Epithelial cell of proximal tubule (primary cell): ENCODE results near the gene EFL1. TPM values are rescaled to one million over a fixed set of nuclear protein-coding genes. Genes with fewer than 3 reads are reported as not detected.

Source experiments
- DNase-seq: peaks from one replicate; pipeline ENCODE4 v3.0.0-alpha.2; 2011; ENCODE audit warnings: low read depth
- H3K4me3 ChIP-seq: 2 replicates; pipeline ENCODE4 v1.5.1; 2011; ENCODE audit warnings: low read depth, mild to moderate bottlenecking, low read length
- total RNA-seq: library from RNA; depleted of rRNA; stranded (reverse); fragments of >200 nt; gene quantifications from 2 replicates; pipeline ENCODE4 v1.2.3, GENCODE V29; 2015
- TF ChIP-seq, protein P1 (sequence below): conservative IDR thresholded peaks from 2 replicates; pipeline ENCODE4 v1.5.1; 2012; ENCODE audit warnings: low read depth, mild to moderate bottlenecking, low read length

The EFL1 gene
- total RNA-seq, 1 donor from 2014 or later: 16.6 TPM

DNA sequence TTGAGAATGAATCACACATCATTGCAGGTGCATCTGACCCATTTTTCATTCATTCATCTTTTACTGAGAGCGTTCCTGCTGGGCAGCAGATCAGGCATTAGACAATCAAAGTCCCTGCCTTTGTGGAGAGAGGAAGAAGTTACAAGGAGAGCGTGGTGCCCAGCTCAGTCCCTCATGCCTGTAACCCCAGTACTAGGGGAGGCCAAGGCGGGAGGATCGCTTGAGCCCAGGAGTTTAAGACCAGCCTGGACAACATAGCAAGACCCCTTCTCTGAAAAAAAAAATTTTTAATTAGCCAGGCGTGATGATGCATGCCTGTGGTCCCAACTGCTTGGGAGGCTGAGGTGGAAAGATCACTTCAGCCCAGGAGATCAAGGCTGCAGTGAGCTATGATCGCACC is 181.8 kb downstream of the EFL1 start:
- no peak for DNase-seq
- TF ChIP-seq, protein P1, sequence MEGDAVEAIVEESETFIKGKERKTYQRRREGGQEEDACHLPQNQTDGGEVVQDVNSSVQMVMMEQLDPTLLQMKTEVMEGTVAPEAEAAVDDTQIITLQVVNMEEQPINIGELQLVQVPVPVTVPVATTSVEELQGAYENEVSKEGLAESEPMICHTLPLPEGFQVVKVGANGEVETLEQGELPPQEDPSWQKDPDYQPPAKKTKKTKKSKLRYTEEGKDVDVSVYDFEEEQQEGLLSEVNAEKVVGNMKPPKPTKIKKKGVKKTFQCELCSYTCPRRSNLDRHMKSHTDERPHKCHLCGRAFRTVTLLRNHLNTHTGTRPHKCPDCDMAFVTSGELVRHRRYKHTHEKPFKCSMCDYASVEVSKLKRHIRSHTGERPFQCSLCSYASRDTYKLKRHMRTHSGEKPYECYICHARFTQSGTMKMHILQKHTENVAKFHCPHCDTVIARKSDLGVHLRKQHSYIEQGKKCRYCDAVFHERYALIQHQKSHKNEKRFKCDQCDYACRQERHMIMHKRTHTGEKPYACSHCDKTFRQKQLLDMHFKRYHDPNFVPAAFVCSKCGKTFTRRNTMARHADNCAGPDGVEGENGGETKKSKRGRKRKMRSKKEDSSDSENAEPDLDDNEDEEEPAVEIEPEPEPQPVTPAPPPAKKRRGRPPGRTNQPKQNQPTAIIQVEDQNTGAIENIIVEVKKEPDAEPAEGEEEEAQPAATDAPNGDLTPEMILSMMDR: no peak
- H3K4me3 ChIP-seq: no peak overlapping the region

Other genes with a start within 250 kb of the EFL1 start
- 4.7 and 4.9 TPM in 2 replicates for gene MEX3B, start 216.7 kb downstream of the EFL1 start, total RNA-seq
- 0.12 and 2.2 TPM in 2 replicates for gene SAXO2, start 84 bp upstream of the EFL1 start, total RNA-seq
- gene GOLGA6L10, start 86.7 kb upstream of the EFL1 start, total RNA-seq: 0.65 and 1.2 TPM in 2 replicates
- 0.72 and 2.5 TPM in 2 replicates for gene GOLGA6L9, start 167.1 kb upstream of the EFL1 start, total RNA-seq